ENCODE measurements around the gene C12orf43.

Gene C12orf43

GRCh38 chr12:120988658-120989057 lies 27.6 kb downstream of the C12orf43 start:
- H3K4me3 ChIP-seq (ENCODE audit: low read depth, low read length) = no peak overlapping the region
- no peak for DNase-seq (ENCODE audit: low read depth)
- TF ChIP-seq MYC (IDR thresholded peaks at IDR 0.05; ENCODE audit: low read depth, low read length) (no peak), POLR2A (IDR thresholded peaks at IDR 0.05; ENCODE audit: extremely low read depth, insufficient read length) (no peak), CTCF (IDR thresholded peaks at IDR 0.05; ENCODE audit: low read depth, low read length) (no peak)
- TF ChIP-seq, protein P1, sequence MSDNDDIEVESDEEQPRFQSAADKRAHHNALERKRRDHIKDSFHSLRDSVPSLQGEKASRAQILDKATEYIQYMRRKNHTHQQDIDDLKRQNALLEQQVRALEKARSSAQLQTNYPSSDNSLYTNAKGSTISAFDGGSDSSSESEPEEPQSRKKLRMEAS (IDR thresholded peaks at IDR 0.05; ENCODE audit: low read depth, low read length) = no peak

DNA sequence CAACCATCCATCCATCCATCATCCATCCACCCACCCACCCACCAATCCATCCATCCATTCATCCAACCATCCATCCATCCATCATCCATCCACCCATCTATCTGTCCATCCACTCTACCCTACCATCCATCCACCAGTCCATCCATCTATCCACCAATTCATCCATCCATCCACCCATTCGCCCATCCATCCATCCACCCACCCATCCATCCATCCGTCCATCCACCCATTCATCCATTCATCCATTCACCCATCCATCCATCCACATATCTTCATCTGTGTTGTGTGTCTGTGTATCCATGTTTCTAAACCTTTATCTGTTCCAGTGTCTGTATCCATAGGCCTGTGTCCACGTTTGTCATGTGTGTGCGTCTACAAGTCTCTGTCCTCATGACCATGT lies 28.1 kb downstream of the C12orf43 start:
- DNase-seq (ENCODE audit: low read depth) = no peak
- H3K4me3 ChIP-seq (ENCODE audit: low read depth, low read length) = no peak overlapping the region
- TF ChIP-seq CTCF (IDR thresholded peaks at IDR 0.05; ENCODE audit: low read depth, low read length) (no peak), POLR2A (IDR thresholded peaks at IDR 0.05; ENCODE audit: extremely low read depth, insufficient read length) (no peak), MYC (IDR thresholded peaks at IDR 0.05; ENCODE audit: low read depth, low read length) (no peak)
- TF ChIP-seq, protein P1 (IDR thresholded peaks at IDR 0.05; ENCODE audit: low read depth, low read length) = no peak

DNA sequence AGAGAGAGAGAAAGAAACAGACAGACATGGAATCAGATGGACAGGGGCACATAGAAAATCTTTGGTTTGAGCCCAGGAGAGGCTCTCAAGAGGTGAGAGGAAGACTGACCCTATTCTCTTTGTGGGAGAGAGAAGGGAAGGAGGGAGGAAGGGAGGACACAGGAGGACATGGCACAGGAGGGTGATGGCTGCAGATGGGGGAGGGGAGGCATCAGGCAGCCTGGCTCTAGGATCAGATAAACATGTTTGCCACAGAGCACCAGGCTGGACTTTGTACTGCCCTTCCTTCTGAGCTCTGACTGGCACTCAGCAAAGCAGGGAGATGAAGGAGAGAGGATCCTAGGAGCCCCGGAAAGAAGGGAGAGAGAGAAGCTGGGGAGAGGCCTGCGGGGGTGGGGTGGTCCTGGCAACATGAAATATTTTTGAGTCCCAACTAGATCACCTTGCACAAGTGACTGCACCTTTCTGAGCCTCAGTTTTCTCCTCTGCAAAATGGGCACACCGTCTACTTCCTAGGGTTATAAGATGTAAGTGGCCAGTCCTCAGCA lies 31.9 kb downstream of the C12orf43 start:
- TF ChIP-seq CTCF (IDR thresholded peaks at IDR 0.05; ENCODE audit: low read depth, low read length) (no peak), MYC (IDR thresholded peaks at IDR 0.05; ENCODE audit: low read depth, low read length) (no peak), POLR2A (IDR thresholded peaks at IDR 0.05; ENCODE audit: extremely low read depth, insufficient read length) (no peak)
- TF ChIP-seq, protein P1 (IDR thresholded peaks at IDR 0.05; ENCODE audit: low read depth, low read length) = no peak
- no peak for DNase-seq (ENCODE audit: low read depth)
- no peak overlapping the region for H3K4me3 ChIP-seq (ENCODE audit: low read depth, low read length)

DNA sequence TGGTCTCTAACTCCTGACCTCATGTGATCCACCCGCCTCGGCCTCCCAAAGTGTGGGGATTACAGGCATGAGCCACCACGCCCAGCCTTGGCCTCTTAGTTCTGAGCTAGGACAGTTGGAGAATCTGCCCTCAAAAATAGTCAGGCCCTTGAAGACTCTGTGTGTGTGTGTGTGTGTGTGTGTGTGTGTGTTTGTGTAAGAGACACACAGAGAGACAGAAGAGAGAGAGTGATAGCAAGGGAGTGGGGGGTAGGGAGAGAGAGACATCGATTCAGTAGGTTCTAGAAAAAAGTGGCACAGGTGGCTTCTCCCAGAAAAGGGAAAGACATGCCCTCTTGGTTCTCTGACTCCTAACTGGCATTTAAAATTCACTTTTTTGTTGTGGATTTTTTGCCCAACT lies 32.5 kb downstream of the C12orf43 start:
- DNase-seq (ENCODE audit: low read depth) = no peak
- TF ChIP-seq POLR2A (IDR thresholded peaks at IDR 0.05; ENCODE audit: extremely low read depth, insufficient read length) (no peak), CTCF (IDR thresholded peaks at IDR 0.05; ENCODE audit: low read depth, low read length) (no peak), MYC (IDR thresholded peaks at IDR 0.05; ENCODE audit: low read depth, low read length) (no peak)
- TF ChIP-seq, protein P1 (IDR thresholded peaks at IDR 0.05; ENCODE audit: low read depth, low read length) = no peak

DNA sequence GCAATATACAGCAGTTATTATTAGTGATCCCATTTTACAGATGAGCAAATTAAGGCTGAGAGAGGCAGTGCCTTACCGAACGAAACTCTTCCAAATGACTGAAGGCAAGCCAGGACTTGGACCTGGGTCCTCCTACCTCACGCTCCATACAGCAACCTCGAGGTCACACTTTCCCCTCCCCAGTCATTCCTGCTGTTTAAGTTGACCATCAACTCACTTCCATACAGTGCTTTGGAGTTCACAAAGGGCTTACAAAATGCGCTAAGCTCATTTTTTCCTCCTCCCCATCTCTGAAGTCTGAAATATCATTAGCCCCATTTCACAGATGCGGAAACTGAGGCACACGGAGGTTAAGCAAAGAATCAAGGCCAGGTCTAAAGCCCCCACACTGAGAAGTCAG lies 33.6 kb downstream of the C12orf43 start:
- TF ChIP-seq, protein P1 (IDR thresholded peaks at IDR 0.05; ENCODE audit: low read depth, low read length) = no peak
- TF ChIP-seq POLR2A (IDR thresholded peaks at IDR 0.05; ENCODE audit: extremely low read depth, insufficient read length) = no peak
- no peak for TF ChIP-seq CTCF (IDR thresholded peaks at IDR 0.05; ENCODE audit: low read depth, low read length)
- no peak for TF ChIP-seq MYC (IDR thresholded peaks at IDR 0.05; ENCODE audit: low read depth, low read length)
- DNase-seq (ENCODE audit: low read depth) = no peak
- H3K4me3 ChIP-seq (ENCODE audit: low read depth, low read length) = no peak overlapping the region

More for the DNA sequence above, 32.5 kb downstream of the C12orf43 start:
- no peak overlapping the region for H3K4me3 ChIP-seq (ENCODE audit: low read depth, low read length)
